HG02938 (cell line): ENCODE data around the gene SFRP2.

Experiments used
- ATAC-seq: cut with Tn5 transposase; IDR thresholded peaks from one replicate; pipeline ENCODE4 v1.9.1; 2021; ENCODE audit warnings: mild to moderate bottlenecking, moderate library complexity; ENCODE audit not compliant: unreplicated experiment

The SFRP2 gene

DNA sequence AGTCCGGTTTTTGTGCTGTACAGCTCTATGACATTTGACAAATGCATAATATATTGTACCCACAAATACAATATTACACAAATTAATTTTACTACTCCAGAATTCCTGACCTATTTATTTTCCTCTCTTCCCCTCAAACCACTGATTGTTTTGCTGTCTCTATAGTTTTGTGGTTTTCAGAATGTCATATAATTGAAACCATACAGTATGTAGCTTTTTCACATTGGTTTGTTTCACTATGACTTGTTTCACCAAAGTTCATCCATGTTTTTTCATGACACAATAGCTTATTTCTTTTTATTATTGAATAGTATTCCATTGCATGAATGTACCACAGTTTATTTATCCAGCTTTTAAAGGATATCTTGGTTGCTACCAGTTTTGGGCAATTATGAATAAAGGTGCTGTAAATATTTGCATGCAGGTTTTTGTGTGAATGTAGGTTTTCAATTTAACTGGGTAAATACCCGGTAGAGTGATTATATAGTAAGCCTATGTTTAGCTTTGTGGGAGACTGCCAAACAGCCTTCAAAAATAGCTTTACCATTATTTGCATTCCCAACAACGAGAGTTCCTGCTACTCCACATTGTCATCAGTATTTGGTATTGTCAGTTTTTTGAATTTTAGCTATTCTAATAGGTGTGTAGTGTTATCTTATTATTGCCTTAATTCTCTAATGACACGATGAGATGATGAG is 55.0 kb downstream of the SFRP2 start:
- ATAC-seq, result peak; percentile 85

DNA sequence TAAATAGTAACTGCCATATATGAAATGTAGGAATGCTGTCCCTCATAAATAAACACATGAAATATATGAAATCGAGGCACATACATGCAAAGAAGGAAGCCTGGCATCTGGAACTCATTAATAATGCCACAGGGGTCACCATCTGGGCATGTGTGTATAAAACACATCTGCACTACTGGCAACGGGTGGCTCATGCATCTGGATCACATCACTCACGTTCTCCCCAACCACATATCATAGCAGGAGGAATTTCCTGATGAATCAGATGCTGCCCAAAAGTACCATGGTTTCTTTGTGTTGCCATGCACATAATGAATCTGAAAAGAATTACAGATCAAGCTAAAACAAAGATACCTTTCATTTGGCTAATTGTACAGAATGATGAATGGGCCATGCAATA is 57.6 kb downstream of the SFRP2 start:
- ATAC-seq, result no peak
